B cell (primary cell): ENCODE data around the gene NDOR1. TPM values are rescaled to one million over a fixed set of nuclear protein-coding genes. Genes with fewer than 3 reads are reported as not detected.
A peak's percentile ranks its signal among the peaks of the same experiment; 100 is the strongest.

Experiments
- ATAC-seq: fragments of 200-7000 bp; cut with Tn5 transposase; one replicate; pipeline ENCODE4 v1.10.0; 2021; ENCODE audit warnings: low read depth, mild to moderate bottlenecking, moderate number of reproducible peaks, moderate library complexity
- CTCF ChIA-PET: fragments of 350-600 bp; sonication (Branson Sonifier 250); formaldehyde crosslinking; loops from one replicate; lab custom pipeline; 2021; ENCODE audit warnings: antibody characterized with exemption, inconsistent platforms; lab: Charles Lee
- POLR2A ChIA-PET: fragments of 350-600 bp; sonication (Branson Sonifier 250); formaldehyde crosslinking; loops from one replicate; lab custom pipeline; 2021; ENCODE audit warnings: antibody characterized with exemption; lab: Charles Lee
- DNase-seq: peaks from one replicate; pipeline ENCODE4 v3.0.0; 2013
- H2AFZ ChIP-seq: 2 replicates; pipeline ENCODE4 v1.6.1; 2012; ENCODE audit warnings: mild to moderate bottlenecking, low read depth, low read length; ENCODE audit not compliant: insufficient read depth, poor library complexity, severe bottlenecking
- H3K27ac ChIP-seq, 2 donors: 1 replicate in 1 of 2; 2 replicates in 1 of 2; pipeline ENCODE4 v1.5.1; 2012 to 2013; ENCODE audit warnings: low read length in 2 of 2, mild to moderate bottlenecking in 2 of 2, moderate library complexity in 1 of 2
- H3K27me3 ChIP-seq, 4 experiments: fragments of 200-600 bp in 1 of 4; sonication (generic) in 1 of 4; replicated peaks in 1 of 4; 1 replicate in 2 of 4; 2 replicates in 2 of 4; pipeline versions ENCODE4 v1.6.1 to v1.7.0; 2013 to 2016; ENCODE audit warnings: low read length in 3 of 4, mild to moderate bottlenecking in 2 of 4, mixed read lengths in 1 of 4, moderate library complexity in 1 of 4; ENCODE audit not compliant: insufficient read depth in 4 of 4, control insufficient read depth in 3 of 4; ENCODE audit errors: control extremely low read depth in 1 of 4
- H3K36me3 ChIP-seq, 2 experiments: replicated peaks in 1 of 2; 1 replicate in 1 of 2; 2 replicates in 1 of 2; pipeline versions ENCODE4 v1.6.1 to v1.7.1; 2013; ENCODE audit warnings: low read length in 1 of 2; ENCODE audit not compliant: insufficient read depth in 2 of 2, control insufficient read depth in 1 of 2; ENCODE audit errors: control extremely low read depth in 1 of 2, extremely low read depth in 1 of 2
- H3K4me1 ChIP-seq, 2 donors: fragments of 200-600 bp in 1 of 2; sonication (generic) in 1 of 2; 1 replicate in 1 of 2; 2 replicates in 1 of 2; pipeline versions ENCODE4 v1.5.1 to v1.6.1; 2013 to 2017; ENCODE audit warnings: low read length in 2 of 2; ENCODE audit not compliant: control insufficient read depth in 2 of 2, insufficient read depth in 2 of 2
- H3K4me2 ChIP-seq: replicated peaks from 2 replicates; pipeline ENCODE3; 2012; ENCODE audit warnings: mild to moderate bottlenecking, low read depth, low read length; ENCODE audit not compliant: poor library complexity, severe bottlenecking
- H3K4me3 ChIP-seq, 5 experiments: fragments of 200-600 bp in 1 of 5; sonication (generic) in 1 of 5; 1 replicate in 3 of 5; 2 replicates in 2 of 5; pipeline versions ENCODE4 v1.5.1 to v1.7.0; 2011 to 2016; ENCODE audit warnings: low read length in 4 of 5, mild to moderate bottlenecking in 4 of 5, low read depth in 2 of 5, control low read depth in 1 of 5, moderate library complexity in 1 of 5; ENCODE audit not compliant: insufficient read depth in 1 of 5; ENCODE audit errors: control extremely low read depth in 1 of 5, extremely low read depth in 1 of 5
- H3K79me2 ChIP-seq: fragments of 200-600 bp; sonication (generic); one replicate; pipeline ENCODE4 v1.6.0; 2016; ENCODE audit warnings: low read length; ENCODE audit not compliant: control insufficient read depth, insufficient read depth
- H3K9ac ChIP-seq: fragments of 200-600 bp; sonication (generic); 2 replicates; pipeline ENCODE4 v1.6.1; 2017; ENCODE audit warnings: mild to moderate bottlenecking, low read length, moderate library complexity
- H3K9me3 ChIP-seq, 3 donors: one replicate each; pipeline versions ENCODE4 v1.6.1 to v1.7.1; 2013; ENCODE audit warnings: low read length in 2 of 3; ENCODE audit not compliant: control insufficient read depth in 2 of 3, insufficient read depth in 1 of 3; ENCODE audit errors: control extremely low read depth in 1 of 3
- H4K20me1 ChIP-seq: 2 replicates; pipeline ENCODE4 v1.6.0; 2012; ENCODE audit warnings: mild to moderate bottlenecking, low read length; ENCODE audit not compliant: insufficient read depth, control insufficient read depth, poor library complexity, severe bottlenecking
- H3K27ac Mint-ChIP-seq: one replicate; pipeline ENCODE4 v1.8.0; 2021; ENCODE audit warnings: mixed read lengths
- H3K27me3 Mint-ChIP-seq: one replicate; pipeline ENCODE4 v1.8.0; 2021; ENCODE audit warnings: mixed read lengths
- H3K4me1 Mint-ChIP-seq: one replicate; pipeline ENCODE4 v1.8.0; 2021; ENCODE audit warnings: mixed read lengths
- H3K4me3 Mint-ChIP-seq: one replicate; pipeline ENCODE4 v1.8.0; 2021; ENCODE audit warnings: mixed read lengths
- H3K9me3 Mint-ChIP-seq: one replicate; pipeline ENCODE4 v1.8.0; 2022; ENCODE audit warnings: mixed read lengths; ENCODE audit not compliant: insufficient read depth
- EZH2 ChIP-seq: IDR thresholded peaks from 2 replicates; pipeline ENCODE4 v1.6.1; 2012; ENCODE audit warnings: borderline replicate concordance, low read depth, mild to moderate bottlenecking, moderate library complexity, low read length; ENCODE audit not compliant: insufficient read depth, poor library complexity, severe bottlenecking
- WGBS: methylation state at CpG from one replicate; pipeline ENCODE4 v1.1.5; 2013; ENCODE audit warnings: missing lambda C conversion rate; ENCODE audit not compliant: insufficient coverage; 5-methylcytosine and 5-hydroxymethylcytosine counted together
- intact Hi-C: fragments of 100-400 bp; cut with micrococcal nuclease; formaldehyde crosslinking; loops from one replicate; pipeline ENCODE4 v1.10.0; 2022
- polyA plus RNA-seq: library from polyadenylated mRNA; depleted of rRNA; stranded (reverse); fragments of >200 nt; gene quantifications from 2 replicates; pipeline ENCODE4 v1.2.3, GENCODE V29; 2012
- total RNA-seq, 2 donors: library from RNA; stranded (reverse); fragments of 120-200 nt in 1 of 2; gene quantifications; 1 replicate in 1 of 2; 2 replicates in 1 of 2; pipeline versions ENCODE4 v1.2.3 to v1.2.4, GENCODE V29; 2013 to 2022
- TF ChIP-seq, protein P1 (sequence below): fragments of 200-600 bp; IDR thresholded peaks from one replicate; pipeline ENCODE4 v1.8.0; 2022; ENCODE audit warnings: antibody characterized with exemption, mild to moderate bottlenecking

NDOR1 gene
- total and polyA plus RNA-seq, 2 donors (not counting 1 experiment from before 2014, with no cell fraction given): 36.4 to 40.9 TPM

DNA sequence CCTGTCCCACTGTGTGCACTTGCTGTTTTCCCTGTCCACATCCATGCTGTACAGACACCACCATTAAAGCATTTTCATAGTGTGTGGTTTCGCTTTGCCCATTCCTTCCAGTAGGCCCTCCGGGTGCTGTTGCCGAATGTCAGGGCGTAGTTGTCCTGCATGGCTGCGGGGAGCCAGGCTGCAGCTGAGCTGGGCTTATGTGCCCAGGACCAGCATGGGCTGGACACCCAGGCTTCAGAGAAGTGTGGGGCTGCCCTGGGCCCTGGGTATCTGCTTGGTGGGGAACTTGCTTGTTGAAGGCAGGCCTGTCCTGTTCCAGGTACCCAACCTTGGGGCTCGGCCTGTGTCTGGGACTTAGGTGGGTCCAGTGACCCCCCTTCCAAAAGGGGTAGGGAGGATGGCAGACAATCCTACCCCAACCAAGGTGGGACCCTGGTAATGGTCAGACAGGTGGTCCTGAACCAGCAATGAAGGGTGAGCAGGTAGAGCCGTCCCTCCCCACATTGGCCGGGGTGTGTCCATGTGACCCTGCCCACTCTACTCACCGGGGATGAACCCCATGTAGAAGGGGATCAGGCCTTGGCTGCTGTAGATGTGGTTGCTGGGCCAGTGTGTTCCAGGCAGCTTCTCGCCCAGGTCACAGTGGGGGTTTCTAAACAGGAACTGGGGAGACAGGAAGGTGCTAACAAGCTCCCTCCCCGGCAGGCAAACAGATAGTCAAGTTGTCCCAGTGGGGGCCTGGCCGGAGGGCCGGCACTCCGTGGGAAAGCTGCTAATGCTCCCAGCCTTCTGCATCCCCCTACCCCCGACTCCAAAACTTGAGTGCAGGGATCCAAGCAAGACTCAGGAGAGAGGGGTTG lies 38.4 kb downstream of the NDOR1 start:
- intact Hi-C loops: no loop called here
- CTCF ChIA-PET: no interaction called here

More for the DNA sequence above, 38.4 kb downstream of the NDOR1 start:
- peaks cover 37% of the 10 kb centered on the region for H4K20me1 ChIP-seq
- H3K79me2 ChIP-seq: peaks cover 38% of the 10 kb centered on the region
- POLR2A ChIA-PET: interaction anchor here (2.1 kb wide), 1 partner anchor 10 kb away, joined by 15 read pairs; no protein-coding TSS in a partner anchor
- no peak for ATAC-seq
- DNase-seq: no peak
- Mint-ChIP-seq H3K4me3 (no peak overlapping the region), H3K27me3 (no peaks in the 10 kb centered on the region), H3K4me1 (peaks cover 27% of the 10 kb centered on the region), H3K27ac (peak overlapping the region; percentile 65), H3K9me3 (no peaks in the 10 kb centered on the region)
- peaks cover 0 to 20% of the 10 kb centered on the region in 2 experiments for H3K36me3 ChIP-seq
- no peak overlapping the region for H2AFZ ChIP-seq
- H3K9ac ChIP-seq: no peak overlapping the region
- no peaks in the 10 kb centered on the region for H3K27me3 ChIP-seq
- no peak overlapping the region for H3K27ac ChIP-seq
- WGBS: 93% methylated on average over 9 of the region's 15 CpGs
- H3K4me3 ChIP-seq: no peak overlapping the region
- no peaks in the 10 kb centered on the region for H3K9me3 ChIP-seq
- H3K4me1 ChIP-seq: peaks cover 16 to 25% of the 10 kb centered on the region in 2 donors
- no peak overlapping the region for H3K4me2 ChIP-seq
- TF ChIP-seq, protein P1, sequence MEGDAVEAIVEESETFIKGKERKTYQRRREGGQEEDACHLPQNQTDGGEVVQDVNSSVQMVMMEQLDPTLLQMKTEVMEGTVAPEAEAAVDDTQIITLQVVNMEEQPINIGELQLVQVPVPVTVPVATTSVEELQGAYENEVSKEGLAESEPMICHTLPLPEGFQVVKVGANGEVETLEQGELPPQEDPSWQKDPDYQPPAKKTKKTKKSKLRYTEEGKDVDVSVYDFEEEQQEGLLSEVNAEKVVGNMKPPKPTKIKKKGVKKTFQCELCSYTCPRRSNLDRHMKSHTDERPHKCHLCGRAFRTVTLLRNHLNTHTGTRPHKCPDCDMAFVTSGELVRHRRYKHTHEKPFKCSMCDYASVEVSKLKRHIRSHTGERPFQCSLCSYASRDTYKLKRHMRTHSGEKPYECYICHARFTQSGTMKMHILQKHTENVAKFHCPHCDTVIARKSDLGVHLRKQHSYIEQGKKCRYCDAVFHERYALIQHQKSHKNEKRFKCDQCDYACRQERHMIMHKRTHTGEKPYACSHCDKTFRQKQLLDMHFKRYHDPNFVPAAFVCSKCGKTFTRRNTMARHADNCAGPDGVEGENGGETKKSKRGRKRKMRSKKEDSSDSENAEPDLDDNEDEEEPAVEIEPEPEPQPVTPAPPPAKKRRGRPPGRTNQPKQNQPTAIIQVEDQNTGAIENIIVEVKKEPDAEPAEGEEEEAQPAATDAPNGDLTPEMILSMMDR: no peak
- no peak for TF ChIP-seq EZH2
